HEK293 (cell line): Measurements from ENCODE around the gene SNTA1.

ENCODE experiments used
- CTCF ChIA-PET: fragments of 350-600 bp; formaldehyde crosslinking; extraction: SDS; loops from one replicate; lab custom pipeline; 2021; ENCODE audit warnings: antibody characterized with exemption; lab: Yijun Ruan, JAX
- POLR2A ChIA-PET: fragments of 300-600 bp; formaldehyde crosslinking; extraction: SDS; loops from one replicate; lab custom pipeline; 2020; ENCODE audit warnings: antibody characterized with exemption, inconsistent platforms; lab: Yijun Ruan, JAX
- H3K27ac ChIP-seq: fragments of 200-500 bp; sonication (Bioruptor generic); 2 replicates; pipeline ENCODE4 v1.5.1; 2014; ENCODE audit warnings: low read depth, low read length, control low read depth, inconsistent platforms; ENCODE audit errors: extremely low read depth
- H3K36me3 ChIP-seq, 2 experiments: fragments of 200-500 bp in 1 of 2; sonication (Bioruptor generic) in 1 of 2; 1 replicate in 1 of 2; 2 replicates in 1 of 2; pipeline ENCODE4 v1.5.1; 2014 to 2017; ENCODE audit warnings: inconsistent platforms in 2 of 2, low read length in 2 of 2; ENCODE audit not compliant: control insufficient read depth in 2 of 2, insufficient read depth in 1 of 2
- H3K4me1 ChIP-seq: fragments of 200-500 bp; sonication (Bioruptor generic); 2 replicates; pipeline ENCODE4 v1.5.1; 2014; ENCODE audit warnings: mild to moderate bottlenecking, low read length, inconsistent platforms; ENCODE audit not compliant: control insufficient read depth, insufficient read depth
- H3K4me3 ChIP-seq: 2 replicates; pipeline ENCODE4 v1.5.1; 2011; ENCODE audit warnings: low read depth, mild to moderate bottlenecking, control low read depth, low read length, moderate library complexity
- H3K9me3 ChIP-seq: fragments of 200-500 bp; sonication (Bioruptor generic); 2 replicates; pipeline ENCODE4 v1.5.1; 2014; ENCODE audit warnings: low read depth, low read length, inconsistent platforms; ENCODE audit not compliant: control insufficient read depth, insufficient read depth
- BCL11B ChIP-seq: fragments of 450-650 bp; formaldehyde crosslinking; IDR thresholded peaks from 2 replicates; pipeline ENCODE4 v1.5.1; 2016; ENCODE audit warnings: low read depth, missing biosample characterization, missing genetic modification characterization
- KLF7 ChIP-seq: fragments of 450-650 bp; formaldehyde crosslinking; IDR thresholded peaks from 2 replicates; pipeline ENCODE4 v1.5.1; 2016; ENCODE audit warnings: missing biosample characterization, missing genetic modification characterization, borderline replicate concordance
- MZF1 ChIP-seq: fragments of 450-650 bp; formaldehyde crosslinking; IDR thresholded peaks from 2 replicates; pipeline ENCODE4 v1.5.1; 2017; ENCODE audit warnings: missing biosample characterization, missing genetic modification characterization, borderline replicate concordance
- RBAK ChIP-seq: fragments of 450-650 bp; formaldehyde crosslinking; IDR thresholded peaks from 2 replicates; pipeline ENCODE4 v1.5.1; 2016; ENCODE audit warnings: missing biosample characterization, missing genetic modification characterization
- SCRT1 ChIP-seq: fragments of 450-650 bp; formaldehyde crosslinking; IDR thresholded peaks from 2 replicates; pipeline ENCODE4 v1.5.1; 2016; ENCODE audit warnings: missing biosample characterization, missing genetic modification characterization, borderline replicate concordance
- WT1 ChIP-seq: fragments of 450-650 bp; formaldehyde crosslinking; IDR thresholded peaks from 2 replicates; pipeline ENCODE4 v1.5.1; 2016; ENCODE audit warnings: missing biosample characterization, missing genetic modification characterization
- ZBTB1 ChIP-seq: fragments of 450-650 bp; formaldehyde crosslinking; IDR thresholded peaks from 2 replicates; pipeline ENCODE4 v1.5.1; 2016; ENCODE audit warnings: missing biosample characterization, missing genetic modification characterization
- ZNF157 ChIP-seq: fragments of 450-650 bp; formaldehyde crosslinking; IDR thresholded peaks from 2 replicates; pipeline ENCODE4 v1.5.1; 2016; ENCODE audit warnings: missing biosample characterization, missing genetic modification characterization
- ZNF174 ChIP-seq: fragments of 450-650 bp; formaldehyde crosslinking; IDR thresholded peaks from 2 replicates; pipeline ENCODE4 v1.5.0; 2017; ENCODE audit warnings: missing biosample characterization, mild to moderate bottlenecking, missing genetic modification characterization
- ZNF341 ChIP-seq: fragments of 450-650 bp; formaldehyde crosslinking; IDR thresholded peaks from 2 replicates; pipeline ENCODE4; 2016; ENCODE audit warnings: low read depth, missing biosample characterization, missing genetic modification characterization
- ZNF37A ChIP-seq: fragments of 450-650 bp; IDR thresholded peaks from 2 replicates; pipeline ENCODE4 v1.5.1; 2018; ENCODE audit warnings: missing biosample characterization, missing genetic modification characterization
- ZNF510 ChIP-seq: fragments of 450-650 bp; formaldehyde crosslinking; IDR thresholded peaks from 2 replicates; pipeline ENCODE4 v1.5.1; 2018; ENCODE audit warnings: mild to moderate bottlenecking, missing genetic modification characterization, missing biosample characterization; ENCODE audit not compliant: insufficient replicate concordance
- ZNF600 ChIP-seq: fragments of 450-650 bp; formaldehyde crosslinking; IDR thresholded peaks from 2 replicates; pipeline ENCODE4 v1.5.1; 2016; ENCODE audit warnings: missing biosample characterization, missing genetic modification characterization
- ZNF610 ChIP-seq: fragments of 450-650 bp; formaldehyde crosslinking; IDR thresholded peaks from 2 replicates; pipeline ENCODE4 v1.5.1; 2016; ENCODE audit warnings: missing biosample characterization, missing genetic modification characterization, borderline replicate concordance
- ZNF677 ChIP-seq: fragments of 450-650 bp; IDR thresholded peaks from 2 replicates; pipeline ENCODE4 v1.5.0; 2018; ENCODE audit warnings: missing biosample characterization, mild to moderate bottlenecking, missing genetic modification characterization, moderate library complexity
- ZNF777 ChIP-seq: fragments of 450-650 bp; formaldehyde crosslinking; IDR thresholded peaks from 2 replicates; pipeline ENCODE4 v1.5.1; 2017; ENCODE audit warnings: missing biosample characterization, missing genetic modification characterization, borderline replicate concordance
- ZXDB ChIP-seq: fragments of 450-650 bp; formaldehyde crosslinking; IDR thresholded peaks from 2 replicates; pipeline ENCODE4 v1.5.1; 2016; ENCODE audit warnings: missing biosample characterization, missing genetic modification characterization
- TF ChIP-seq, protein P1 (sequence below): fragments of 450-650 bp; formaldehyde crosslinking; IDR thresholded peaks from 2 replicates; pipeline ENCODE4 v1.5.1; 2016; ENCODE audit warnings: missing biosample characterization, missing genetic modification characterization, low read depth
- TF ChIP-seq, protein P2 (sequence below): IDR thresholded peaks from 2 replicates; pipeline ENCODE4 v1.6.1; 2011; ENCODE audit warnings: mild to moderate bottlenecking, low read depth, low read length, borderline replicate concordance
- TF ChIP-seq, protein P3 (sequence below): fragments of 450-650 bp; formaldehyde crosslinking; conservative IDR thresholded peaks from 2 replicates; pipeline ENCODE4 v1.5.1; 2016; ENCODE audit warnings: low read depth, missing biosample characterization, missing genetic modification characterization

Gene SNTA1

DNA sequence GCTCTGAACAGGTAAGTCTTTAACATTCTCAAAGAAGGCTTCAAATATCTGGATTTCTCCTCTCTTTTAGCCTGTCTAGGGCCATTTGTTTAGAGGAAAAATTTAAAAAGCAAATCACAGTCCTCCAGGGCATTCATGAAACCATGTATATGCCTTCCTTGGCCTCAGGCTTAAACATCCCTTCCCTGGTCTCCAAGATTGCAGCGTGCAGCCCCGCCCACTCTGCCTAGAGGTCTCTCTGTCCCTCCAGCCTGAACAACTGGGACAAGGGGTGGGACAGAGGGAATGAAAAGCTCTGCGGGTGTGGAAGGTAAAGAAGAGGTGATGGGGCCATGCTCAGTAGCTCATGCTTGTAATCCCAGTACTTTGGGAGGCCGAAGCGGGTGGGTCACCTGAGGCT, 36.5 kb upstream of the SNTA1 start:
- Histone ChIP-seq H3K36me3 (no peaks in the 10 kb centered on the region), H3K9me3 (no peaks in the 10 kb centered on the region)
- TF ChIP-seq ZNF610 (tag by site-specific recombination) (no peak), ZBTB1 (tag by site-specific recombination) (no peak)
- TF ChIP-seq, all 188 proteins: peak for 0
- H3K4me3 ChIP-seq, result no peak overlapping the region
- CTCF ChIA-PET, result no interaction called here
- no peaks in the 10 kb centered on the region for H3K4me1 ChIP-seq
- no peak overlapping the region for H3K27ac ChIP-seq
- POLR2A ChIA-PET, result interaction anchor here (1.9 kb wide), 1 partner anchor 10 kb away, joined by 7 read pairs; the partner anchor contains the start of gene CBFA2T2

DNA sequence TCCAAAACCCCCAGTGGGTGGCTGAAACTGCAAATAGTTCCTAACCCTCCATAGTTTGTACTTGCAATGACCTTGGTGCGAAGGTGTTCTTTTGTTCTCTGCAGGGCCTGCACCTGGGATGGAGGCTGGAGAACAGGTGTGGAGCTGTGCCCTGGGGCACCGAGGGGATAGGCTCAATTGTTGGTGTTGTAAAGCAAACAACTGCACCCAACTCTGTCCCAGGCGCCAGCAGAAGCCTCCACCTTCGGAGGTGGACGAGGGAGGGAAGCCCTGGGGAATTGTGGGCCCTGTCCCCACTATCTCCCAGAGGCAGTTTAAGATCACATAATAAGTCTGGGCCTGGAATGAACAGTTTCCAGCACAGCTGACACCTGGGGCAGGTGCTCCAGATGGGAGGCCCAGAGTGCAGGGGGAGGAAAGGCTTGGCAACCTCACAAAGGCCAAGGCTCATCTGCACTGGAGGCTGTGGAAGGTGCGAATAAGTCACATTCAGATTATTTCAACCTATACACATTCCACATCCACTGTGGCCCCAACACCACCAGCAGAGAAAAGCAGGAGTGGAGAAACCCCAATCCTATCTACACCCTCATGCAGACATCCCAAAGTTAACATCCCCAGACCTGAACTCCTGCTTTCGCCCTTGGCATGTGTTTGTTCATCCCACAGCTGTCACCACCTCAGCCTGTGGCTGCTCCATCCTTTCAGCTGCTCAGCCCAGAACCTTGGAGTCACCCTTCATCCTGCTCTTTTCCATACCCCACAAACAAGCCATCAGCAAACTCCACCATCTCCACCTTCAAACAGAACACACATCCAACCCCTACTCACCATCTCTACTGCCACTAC, 34.0 kb upstream of the SNTA1 start:
- H3K4me3 ChIP-seq, result no peak overlapping the region
- TF ChIP-seq ZNF600 (tag by site-specific recombination), result no peak
- no peak for TF ChIP-seq ZXDB (tag by site-specific recombination)
- no peak for TF ChIP-seq ZNF157 (tag by site-specific recombination)
- no peak for TF ChIP-seq ZNF510
- no peak for TF ChIP-seq SCRT1 (tag by site-specific recombination)
- TF ChIP-seq MZF1 (tag by site-specific recombination), result no peak
- TF ChIP-seq, protein P1, sequence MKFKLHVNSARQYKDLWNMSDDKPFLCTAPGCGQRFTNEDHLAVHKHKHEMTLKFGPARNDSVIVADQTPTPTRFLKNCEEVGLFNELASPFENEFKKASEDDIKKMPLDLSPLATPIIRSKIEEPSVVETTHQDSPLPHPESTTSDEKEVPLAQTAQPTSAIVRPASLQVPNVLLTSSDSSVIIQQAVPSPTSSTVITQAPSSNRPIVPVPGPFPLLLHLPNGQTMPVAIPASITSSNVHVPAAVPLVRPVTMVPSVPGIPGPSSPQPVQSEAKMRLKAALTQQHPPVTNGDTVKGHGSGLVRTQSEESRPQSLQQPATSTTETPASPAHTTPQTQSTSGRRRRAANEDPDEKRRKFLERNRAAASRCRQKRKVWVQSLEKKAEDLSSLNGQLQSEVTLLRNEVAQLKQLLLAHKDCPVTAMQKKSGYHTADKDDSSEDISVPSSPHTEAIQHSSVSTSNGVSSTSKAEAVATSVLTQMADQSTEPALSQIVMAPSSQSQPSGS (tag by site-specific recombination), result no peak
- TF ChIP-seq WT1 (tag by site-specific recombination), result no peak
- TF ChIP-seq KLF7, result no peak
- no peak for TF ChIP-seq ZNF174 (tag by site-specific recombination)
- no peak for TF ChIP-seq BCL11B (tag by site-specific recombination)
- no peak for TF ChIP-seq ZNF37A (tag by site-specific recombination)
- TF ChIP-seq, protein P2, sequence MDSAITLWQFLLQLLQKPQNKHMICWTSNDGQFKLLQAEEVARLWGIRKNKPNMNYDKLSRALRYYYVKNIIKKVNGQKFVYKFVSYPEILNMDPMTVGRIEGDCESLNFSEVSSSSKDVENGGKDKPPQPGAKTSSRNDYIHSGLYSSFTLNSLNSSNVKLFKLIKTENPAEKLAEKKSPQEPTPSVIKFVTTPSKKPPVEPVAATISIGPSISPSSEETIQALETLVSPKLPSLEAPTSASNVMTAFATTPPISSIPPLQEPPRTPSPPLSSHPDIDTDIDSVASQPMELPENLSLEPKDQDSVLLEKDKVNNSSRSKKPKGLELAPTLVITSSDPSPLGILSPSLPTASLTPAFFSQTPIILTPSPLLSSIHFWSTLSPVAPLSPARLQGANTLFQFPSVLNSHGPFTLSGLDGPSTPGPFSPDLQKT, result no peak
- TF ChIP-seq, protein P3, sequence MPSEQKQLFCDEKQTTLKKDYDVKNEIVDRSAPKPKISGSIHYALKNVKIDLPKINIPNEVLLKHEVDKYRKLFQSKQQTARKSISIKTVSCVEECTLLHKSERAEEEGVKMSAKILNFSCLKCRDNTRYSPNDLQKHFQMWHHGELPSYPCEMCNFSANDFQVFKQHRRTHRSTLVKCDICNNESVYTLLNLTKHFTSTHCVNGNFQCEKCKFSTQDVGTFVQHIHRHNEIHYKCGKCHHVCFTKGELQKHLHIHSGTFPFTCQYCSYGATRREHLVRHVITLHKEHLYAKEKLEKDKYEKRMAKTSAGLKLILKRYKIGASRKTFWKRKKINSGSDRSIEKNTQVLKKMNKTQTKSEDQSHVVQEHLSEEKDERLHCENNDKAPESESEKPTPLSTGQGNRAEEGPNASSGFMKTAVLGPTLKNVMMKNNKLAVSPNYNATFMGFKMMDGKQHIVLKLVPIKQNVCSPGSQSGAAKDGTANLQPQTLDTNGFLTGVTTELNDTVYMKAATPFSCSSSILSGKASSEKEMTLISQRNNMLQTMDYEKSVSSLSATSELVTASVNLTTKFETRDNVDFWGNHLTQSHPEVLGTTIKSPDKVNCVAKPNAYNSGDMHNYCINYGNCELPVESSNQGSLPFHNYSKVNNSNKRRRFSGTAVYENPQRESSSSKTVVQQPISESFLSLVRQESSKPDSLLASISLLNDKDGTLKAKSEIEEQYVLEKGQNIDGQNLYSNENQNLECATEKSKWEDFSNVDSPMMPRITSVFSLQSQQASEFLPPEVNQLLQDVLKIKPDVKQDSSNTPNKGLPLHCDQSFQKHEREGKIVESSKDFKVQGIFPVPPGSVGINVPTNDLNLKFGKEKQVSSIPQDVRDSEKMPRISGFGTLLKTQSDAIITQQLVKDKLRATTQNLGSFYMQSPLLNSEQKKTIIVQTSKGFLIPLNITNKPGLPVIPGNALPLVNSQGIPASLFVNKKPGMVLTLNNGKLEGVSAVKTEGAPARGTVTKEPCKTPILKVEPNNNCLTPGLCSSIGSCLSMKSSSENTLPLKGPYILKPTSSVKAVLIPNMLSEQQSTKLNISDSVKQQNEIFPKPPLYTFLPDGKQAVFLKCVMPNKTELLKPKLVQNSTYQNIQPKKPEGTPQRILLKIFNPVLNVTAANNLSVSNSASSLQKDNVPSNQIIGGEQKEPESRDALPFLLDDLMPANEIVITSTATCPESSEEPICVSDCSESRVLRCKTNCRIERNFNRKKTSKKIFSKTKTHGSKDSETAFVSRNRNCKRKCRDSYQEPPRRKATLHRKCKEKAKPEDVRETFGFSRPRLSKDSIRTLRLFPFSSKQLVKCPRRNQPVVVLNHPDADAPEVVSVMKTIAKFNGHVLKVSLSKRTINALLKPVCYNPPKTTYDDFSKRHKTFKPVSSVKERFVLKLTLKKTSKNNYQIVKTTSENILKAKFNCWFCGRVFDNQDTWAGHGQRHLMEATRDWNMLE (tag by site-specific recombination), result no peak
- no peak for TF ChIP-seq RBAK (tag by site-specific recombination)
- TF ChIP-seq ZNF777, result no peak
- no peak for TF ChIP-seq ZNF677 (tag by site-specific recombination)
- TF ChIP-seq ZBTB1 (tag by site-specific recombination), result no peak
- TF ChIP-seq ZNF341, result no peak
- H3K9me3 ChIP-seq, result no peaks in the 10 kb centered on the region
- POLR2A ChIA-PET, result no interaction called here
- H3K4me1 ChIP-seq, result no peaks in the 10 kb centered on the region
- no peak overlapping the region for H3K27ac ChIP-seq
- H3K36me3 ChIP-seq, result no peaks in the 10 kb centered on the region
- CTCF ChIA-PET, result no interaction called here
